Cardiac fibroblast (primary cell): Measurements from ENCODE around the gene SH3TC1.

ENCODE experiments used
- DNase-seq, 2 donors: peaks; one replicate each; pipeline versions ENCODE4 v3.0.0 to v3.0.0-alpha.2; 2010; ENCODE audit warnings: low read depth in 2 of 2
- H3K4me3 ChIP-seq, 2 donors: replicated peaks in 1 of 2; 1 replicate in 1 of 2; 2 replicates in 1 of 2; pipeline ENCODE4 v1.5.1; 2011; ENCODE audit warnings: low read depth in 2 of 2, low read length in 2 of 2, mild to moderate bottlenecking in 2 of 2, moderate library complexity in 1 of 2
- TF ChIP-seq, protein P1 (sequence below): IDR thresholded peaks from one replicate; pipeline ENCODE4 v1.5.1; 2011; ENCODE audit warnings: low read depth, mild to moderate bottlenecking, low read length, inconsistent platforms

The SH3TC1 gene

DNA sequence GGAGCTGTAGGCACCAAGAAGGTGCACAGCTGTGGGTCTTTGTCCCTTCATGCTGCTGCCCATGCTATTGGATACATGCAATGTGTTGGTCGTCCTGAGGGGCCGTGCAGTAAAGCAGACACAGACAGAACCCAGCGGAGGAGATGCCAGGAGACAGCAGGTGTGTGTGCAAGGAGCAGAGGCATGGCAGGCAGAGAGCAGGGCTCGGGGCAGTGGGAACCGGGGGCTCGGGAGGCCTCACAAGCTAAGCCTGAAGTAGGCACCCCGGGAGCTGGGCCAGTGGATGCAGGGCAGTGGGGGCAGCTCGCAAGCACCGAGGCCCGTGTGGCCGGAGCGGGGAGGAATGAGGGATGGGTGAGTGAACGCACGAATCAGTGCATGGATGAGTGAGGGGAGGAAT lies 83.7 kb downstream of the SH3TC1 start:
- TF ChIP-seq, protein P1, sequence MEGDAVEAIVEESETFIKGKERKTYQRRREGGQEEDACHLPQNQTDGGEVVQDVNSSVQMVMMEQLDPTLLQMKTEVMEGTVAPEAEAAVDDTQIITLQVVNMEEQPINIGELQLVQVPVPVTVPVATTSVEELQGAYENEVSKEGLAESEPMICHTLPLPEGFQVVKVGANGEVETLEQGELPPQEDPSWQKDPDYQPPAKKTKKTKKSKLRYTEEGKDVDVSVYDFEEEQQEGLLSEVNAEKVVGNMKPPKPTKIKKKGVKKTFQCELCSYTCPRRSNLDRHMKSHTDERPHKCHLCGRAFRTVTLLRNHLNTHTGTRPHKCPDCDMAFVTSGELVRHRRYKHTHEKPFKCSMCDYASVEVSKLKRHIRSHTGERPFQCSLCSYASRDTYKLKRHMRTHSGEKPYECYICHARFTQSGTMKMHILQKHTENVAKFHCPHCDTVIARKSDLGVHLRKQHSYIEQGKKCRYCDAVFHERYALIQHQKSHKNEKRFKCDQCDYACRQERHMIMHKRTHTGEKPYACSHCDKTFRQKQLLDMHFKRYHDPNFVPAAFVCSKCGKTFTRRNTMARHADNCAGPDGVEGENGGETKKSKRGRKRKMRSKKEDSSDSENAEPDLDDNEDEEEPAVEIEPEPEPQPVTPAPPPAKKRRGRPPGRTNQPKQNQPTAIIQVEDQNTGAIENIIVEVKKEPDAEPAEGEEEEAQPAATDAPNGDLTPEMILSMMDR = no peak
- no peak for DNase-seq
- no peak overlapping the region for H3K4me3 ChIP-seq

DNA sequence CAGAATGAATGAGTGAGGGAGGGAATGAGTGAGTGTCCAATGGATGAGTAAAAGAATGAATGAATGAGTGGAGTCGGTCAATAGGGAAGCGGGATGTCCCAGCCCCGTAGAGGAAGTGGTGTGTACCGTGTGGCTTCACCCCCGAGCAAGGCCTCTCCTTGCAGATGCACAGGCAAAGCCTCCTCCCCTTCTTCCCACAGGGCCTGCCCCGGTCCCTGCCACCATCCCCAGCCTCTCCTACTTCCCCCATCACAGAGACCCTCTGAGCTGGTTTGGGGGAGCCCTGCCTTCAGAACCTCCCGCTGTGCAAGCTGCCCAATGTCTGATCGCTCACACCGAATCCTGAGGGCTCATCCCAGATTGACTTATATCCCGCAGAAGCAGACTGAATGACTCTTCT lies 84.1 kb downstream of the SH3TC1 start:
- H3K4me3 ChIP-seq = no peak overlapping the region
- TF ChIP-seq, protein P1 = no peak
- no peak for DNase-seq

DNA sequence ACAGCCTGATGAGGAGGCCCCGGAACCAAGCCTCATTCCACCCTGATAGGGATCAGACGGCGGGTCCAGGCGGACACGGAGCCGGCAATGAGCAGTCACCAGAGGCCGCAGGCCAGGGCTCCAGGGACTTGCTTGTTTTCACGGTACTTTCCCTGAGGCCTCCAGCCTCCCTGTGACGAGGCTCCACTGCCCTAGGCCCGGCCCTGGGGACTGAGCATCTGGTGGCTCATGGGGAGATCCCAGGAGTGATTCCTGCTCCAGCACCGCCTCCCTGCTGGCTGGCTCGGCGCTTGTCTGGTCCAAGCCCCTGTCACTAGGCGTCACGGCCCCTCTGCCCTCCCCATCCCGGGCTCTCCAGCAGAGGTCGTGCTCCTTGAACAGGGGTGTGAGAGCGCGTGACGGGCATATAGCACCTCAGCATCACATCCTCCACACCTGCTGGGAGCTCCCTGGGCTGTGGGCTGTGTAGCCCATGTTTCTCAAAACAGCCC lies 84.6 kb downstream of the SH3TC1 start:
- TF ChIP-seq, protein P1 = no peak
- H3K4me3 ChIP-seq = no peak overlapping the region
- peak in 1 of 2 donors; percentile 64 for DNase-seq

DNA sequence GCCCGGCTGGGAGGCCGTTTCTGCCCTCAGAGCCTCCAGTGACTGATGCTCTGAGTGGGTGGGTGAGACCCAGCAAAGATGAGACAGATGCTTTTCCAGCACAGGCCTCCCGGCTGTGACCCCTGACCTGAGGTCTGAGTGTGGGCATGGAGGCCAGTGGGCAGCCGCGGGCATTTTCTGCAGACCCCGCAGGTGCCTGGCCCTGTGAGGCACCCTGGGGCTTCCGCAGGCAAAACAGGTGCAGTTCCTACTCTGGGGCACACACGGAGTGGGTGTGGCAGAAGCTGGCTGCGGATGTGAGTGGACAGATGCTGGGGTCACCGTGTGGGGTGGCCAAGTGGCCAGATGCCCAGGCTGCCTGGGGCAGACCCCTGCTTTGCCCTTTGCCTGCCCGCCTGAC lies 85.3 kb downstream of the SH3TC1 start:
- no peak for DNase-seq
- TF ChIP-seq, protein P1 = no peak
- no peak overlapping the region for H3K4me3 ChIP-seq

DNA sequence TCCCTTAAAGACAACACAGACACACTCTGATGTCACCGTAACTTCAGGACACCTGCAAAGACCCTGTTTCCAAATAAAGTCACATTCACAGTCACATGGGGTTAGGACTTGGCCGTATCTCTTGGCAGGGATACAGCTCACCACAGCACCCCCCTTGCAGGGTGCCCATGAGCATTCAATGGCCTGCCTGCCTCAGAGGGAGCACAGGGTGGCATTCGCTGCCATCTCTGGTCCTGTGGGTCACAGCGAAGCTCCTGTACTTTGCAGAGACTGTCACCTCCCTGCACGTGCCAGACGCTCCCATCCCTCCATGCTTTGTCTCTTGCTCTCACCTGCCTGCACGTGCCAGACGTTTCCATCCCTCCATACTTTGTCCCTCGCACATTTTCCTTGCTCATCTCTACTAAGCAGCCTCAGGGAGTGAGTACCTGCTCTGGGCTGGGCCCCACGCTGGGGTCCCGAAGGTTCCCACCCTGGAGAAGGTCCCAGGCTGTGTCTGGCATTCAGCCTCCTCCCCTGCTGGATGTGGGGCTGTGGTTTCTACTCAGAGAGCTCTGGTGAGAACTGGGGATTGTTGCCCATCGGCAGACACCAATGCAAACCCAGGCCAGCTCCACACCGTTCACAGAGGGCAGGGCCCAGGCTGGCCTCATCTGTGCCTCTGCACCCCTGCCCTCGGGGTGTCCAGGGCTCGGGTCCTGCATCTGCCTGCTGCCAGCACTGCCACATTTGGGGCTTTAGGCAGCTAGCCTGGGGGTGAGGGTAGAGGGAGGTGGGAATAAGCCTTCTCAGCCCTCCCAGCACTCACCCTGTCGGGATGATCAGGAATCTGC lies 86.3 kb downstream of the SH3TC1 start:
- no peak for DNase-seq
- TF ChIP-seq, protein P1 = no peak
- no peak overlapping the region for H3K4me3 ChIP-seq

DNA sequence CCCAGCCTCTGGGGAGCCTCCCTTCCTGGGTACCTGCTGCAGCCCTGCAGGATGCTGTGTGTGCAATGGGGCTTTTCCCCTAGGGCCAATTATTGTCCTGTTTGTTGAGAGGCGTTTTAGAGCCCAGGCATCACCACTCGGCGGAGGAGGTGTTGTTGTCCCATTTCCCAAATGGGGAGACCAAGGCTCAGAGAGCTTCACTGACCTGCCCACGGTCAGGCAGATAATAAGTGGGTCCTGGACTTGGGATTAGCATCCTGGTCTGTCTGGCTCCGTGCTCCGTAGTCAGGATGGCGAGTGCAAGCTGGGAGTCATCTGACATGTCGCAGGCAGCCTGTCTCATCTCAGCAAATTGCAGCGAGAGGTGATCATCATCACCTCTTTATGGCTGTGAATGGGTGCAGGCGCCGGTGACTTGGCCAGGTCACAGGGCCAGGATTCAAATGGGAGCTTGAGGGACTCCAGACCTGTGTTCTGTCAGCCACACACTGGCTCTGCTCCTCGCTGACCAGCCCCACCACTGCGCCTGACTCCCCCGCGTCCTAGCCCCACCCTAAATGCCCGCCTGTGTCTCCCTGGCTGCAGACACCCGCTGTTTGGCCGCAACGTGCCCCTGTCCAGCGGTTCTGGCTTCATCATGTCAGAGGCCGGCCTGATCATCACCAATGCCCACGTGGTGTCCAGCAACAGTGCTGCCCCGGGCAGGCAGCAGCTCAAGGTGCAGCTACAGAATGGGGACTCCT lies 87.1 kb downstream of the SH3TC1 start:
- TF ChIP-seq, protein P1 = no peak
- H3K4me3 ChIP-seq = no peak overlapping the region
- no peak for DNase-seq
